Stimulated activated CD8-positive, alpha-beta memory T cell treated with anti-CD3 and anti-CD28 coated beads, Interleukin-7, amount 100 ng/mL, for 24 hours (primary cell): Measurements from ENCODE around the gene ZNFX1.

Source experiments
- DNase-seq: peaks from one replicate; pipeline ENCODE4 v3.0.0-alpha.2; 2020; ENCODE audit warnings: low read depth

Gene ZNFX1

GRCh38 chr20:49278818-49279676 is 1.2 kb upstream of the ZNFX1 start:
- no peak for DNase-seq

GRCh38 chr20:49277786-49278035 is 146 bp downstream of the ZNFX1 start:
- no peak for DNase-seq

GRCh38 chr20:49276961-49277785 is 684 bp downstream of the ZNFX1 start:
- no peak for DNase-seq

GRCh38 chr20:49276161-49276960 is 1.5 kb downstream of the ZNFX1 start:
- DNase-seq: no peak

- no peak for DNase-seq
Measured at GRCh38 chr20:49275636-49276035, 2.2 kb downstream of the ZNFX1 start.

- no peak for DNase-seq
Measured at GRCh38 chr20:49275216-49275615, 2.6 kb downstream of the ZNFX1 start.

- no peak for DNase-seq
Measured at GRCh38 chr20:49273696-49274277, 4.1 kb downstream of the ZNFX1 start.

- DNase-seq: no peak
Measured at GRCh38 chr20:49272654-49273053, 5.2 kb downstream of the ZNFX1 start.

- DNase-seq: no peak
Measured at GRCh38 chr20:49270736-49271135, 7.1 kb downstream of the ZNFX1 start.

GRCh38 chr20:49270177-49270576 is 7.7 kb downstream of the ZNFX1 start:
- no peak for DNase-seq

- DNase-seq: no peak
Measured at GRCh38 chr20:49268600-49269365, 9.1 kb downstream of the ZNFX1 start.

- no peak for DNase-seq
Measured at GRCh38 chr20:49267327-49267726, 10.5 kb downstream of the ZNFX1 start.

- no peak for DNase-seq
Measured at GRCh38 chr20:49262444-49262843, 15.4 kb downstream of the ZNFX1 start.

- no peak for DNase-seq
Measured at GRCh38 chr20:49261173-49261572, 16.7 kb downstream of the ZNFX1 start.

- no peak for DNase-seq
Measured at GRCh38 chr20:49260218-49260617, 17.6 kb downstream of the ZNFX1 start.

- no peak for DNase-seq
Measured at GRCh38 chr20:49259799-49260198, 18.1 kb downstream of the ZNFX1 start.

GRCh38 chr20:49259284-49259683 is 18.6 kb downstream of the ZNFX1 start:
- DNase-seq: no peak

- DNase-seq: no peak
Measured at GRCh38 chr20:49256261-49256660, 21.6 kb downstream of the ZNFX1 start.

GRCh38 chr20:49252556-49253350 is 25.1 kb downstream of the ZNFX1 start:
- no peak for DNase-seq

GRCh38 chr20:49248879-49249665 is 28.8 kb downstream of the ZNFX1 start:
- no peak for DNase-seq
